H1 (cell line): ENCODE measurements around the gene AADAC. TPM values are rescaled to one million over a fixed set of nuclear protein-coding genes. Genes with fewer than 3 reads are reported as not detected.

Source experiments
- CTCF ChIA-PET: fragments of 300-600 bp; sonication (Branson Sonifier 250); formaldehyde crosslinking; loops from one replicate; lab custom pipeline; 2021; ENCODE audit not compliant: partially characterized antibody; lab: Charles Lee
- POLR2A ChIA-PET: fragments of 300-600 bp; sonication (Branson Sonifier 250); formaldehyde crosslinking; loops from one replicate; lab custom pipeline; 2021; ENCODE audit warnings: inconsistent platforms; ENCODE audit not compliant: partially characterized antibody; lab: Charles Lee
- DNase-seq, 2 experiments: peaks; one replicate each; pipeline versions ENCODE4 v3.0.0 to v3.0.0-alpha.2; 2010 to 2022; ENCODE audit warnings: low spot score in 2 of 2, low read depth in 1 of 2, mixed read lengths in 1 of 2
- FAIRE-seq: peaks from 2 replicates; lab custom pipeline; 2011; peaks lifted over from hg19 to GRCh38; lab: Jason Lieb, UNC
- H2AFZ ChIP-seq: 2 replicates; pipeline ENCODE4 v1.8.1; 2012; ENCODE audit warnings: low read length, inconsistent platforms
- H2AK5ac ChIP-seq: 2 replicates; pipeline ENCODE4 v1.6.1; 2013; ENCODE audit warnings: low read depth, low read length
- H2BK120ac ChIP-seq: replicated peaks from 2 replicates; pipeline ENCODE3; 2013; ENCODE audit warnings: low read depth, low read length, inconsistent platforms
- H2BK12ac ChIP-seq: 2 replicates; pipeline ENCODE4 v1.6.1; 2013; ENCODE audit warnings: low read depth, low read length
- H2BK15ac ChIP-seq: 2 replicates; pipeline ENCODE4 v1.6.1; 2013; ENCODE audit warnings: low read length
- H2BK20ac ChIP-seq: 2 replicates; pipeline ENCODE4 v1.6.1; 2013; ENCODE audit warnings: low read length
- H2BK5ac ChIP-seq: 2 replicates; pipeline ENCODE4 v1.6.1; 2013; ENCODE audit warnings: low read depth, low read length
- H3K14ac ChIP-seq: 2 replicates; pipeline ENCODE4 v1.6.1; 2013; ENCODE audit warnings: inconsistent platforms; ENCODE audit not compliant: insufficient read length
- H3K18ac ChIP-seq: 2 replicates; pipeline ENCODE4 v1.6.1; 2013; ENCODE audit warnings: low read length; ENCODE audit errors: extremely low read depth
- H3K23ac ChIP-seq: 2 replicates; pipeline ENCODE4 v1.6.1; 2013; ENCODE audit warnings: inconsistent platforms; ENCODE audit not compliant: insufficient read length
- H3K23me2 ChIP-seq: 2 replicates; pipeline ENCODE4 v1.6.1; 2013; ENCODE audit warnings: low read depth, low read length
- H3K27ac ChIP-seq: 2 replicates; pipeline ENCODE4 v1.6.1; 2011; ENCODE audit warnings: low read depth, low read length, inconsistent platforms
- H3K27me3 ChIP-seq, 4 experiments: replicated peaks in 1 of 4; 1 replicate in 1 of 4; 2 replicates in 3 of 4; pipeline versions ENCODE4 v1.6.1 to v1.8.1; 2011 to 2013; ENCODE audit warnings: low read length in 3 of 4, mild to moderate bottlenecking in 3 of 4, inconsistent platforms in 2 of 4, mixed read lengths in 2 of 4, moderate library complexity in 1 of 4; ENCODE audit not compliant: control insufficient read depth in 3 of 4, insufficient read depth in 3 of 4; ENCODE audit errors: extremely low read depth in 1 of 4
- H3K36me3 ChIP-seq, 4 experiments: 2 replicates each; pipeline versions ENCODE4 v1.6.1 to v1.8.1; 2011 to 2013; ENCODE audit warnings: mild to moderate bottlenecking in 4 of 4, low read length in 3 of 4, moderate library complexity in 2 of 4, control low read depth in 1 of 4, inconsistent platforms in 1 of 4; ENCODE audit not compliant: insufficient read depth in 4 of 4, control insufficient read depth in 2 of 4
- H3K4ac ChIP-seq: replicated peaks from 2 replicates; pipeline ENCODE3; 2013; ENCODE audit warnings: low read length, low read depth, mixed read lengths, inconsistent platforms; ENCODE audit not compliant: insufficient read length
- H3K4me1 ChIP-seq, 4 experiments: replicated peaks in 1 of 4; 1 replicate in 1 of 4; 2 replicates in 3 of 4; pipeline versions ENCODE4 v1.6.1 to v1.8.1; 2011 to 2013; ENCODE audit warnings: low read length in 3 of 4, inconsistent platforms in 2 of 4, mixed read lengths in 1 of 4; ENCODE audit not compliant: insufficient read depth in 4 of 4, control insufficient read depth in 3 of 4
- H3K4me2 ChIP-seq, 2 experiments: 2 replicates each; pipeline versions ENCODE4 v1.6.1 to v1.8.1; 2011 to 2013; ENCODE audit warnings: low read depth in 2 of 2, low read length in 2 of 2, control low read depth in 1 of 2, inconsistent platforms in 1 of 2, mild to moderate bottlenecking in 1 of 2; ENCODE audit not compliant: insufficient read depth in 1 of 2
- H3K4me3 ChIP-seq, 4 experiments: fragments of 200-600, 300-600 bp in 1 of 4; sonication (generic), shearing (Covaris generic), sonication (Bioruptor Twin) in 1 of 4; 2 replicates each; pipeline versions ENCODE4 v1.5.1 to v1.8.1; 2011 to 2016; ENCODE audit warnings: low read length in 4 of 4, low read depth in 3 of 4, control low read depth in 2 of 4, inconsistent platforms in 2 of 4, mild to moderate bottlenecking in 2 of 4, mixed read lengths in 1 of 4, moderate library complexity in 1 of 4; ENCODE audit not compliant: insufficient read depth in 2 of 4; ENCODE audit errors: extremely low read depth in 1 of 4
- H3K56ac ChIP-seq: replicated peaks from 2 replicates; pipeline ENCODE3; 2013; ENCODE audit warnings: low read depth, mild to moderate bottlenecking, mixed read lengths, low read length, inconsistent platforms; ENCODE audit not compliant: insufficient read length
- H3K79me1 ChIP-seq: 2 replicates; pipeline ENCODE4 v1.6.1; 2013; ENCODE audit warnings: low read depth, low read length, control low read depth
- H3K79me2 ChIP-seq, 2 experiments: 2 replicates each; pipeline versions ENCODE4 v1.6.1 to v1.8.1; 2012 to 2013; ENCODE audit warnings: low read length in 2 of 2, mild to moderate bottlenecking in 2 of 2, inconsistent platforms in 1 of 2; ENCODE audit not compliant: insufficient read depth in 2 of 2, control insufficient read depth in 1 of 2
- H3K9ac ChIP-seq, 4 experiments: replicated peaks in 1 of 4; 1 replicate in 1 of 4; 2 replicates in 3 of 4; pipeline versions ENCODE4 v1.6.1 to v1.8.1; 2011 to 2013; ENCODE audit warnings: low read depth in 3 of 4, low read length in 3 of 4, control low read depth in 2 of 4, mild to moderate bottlenecking in 2 of 4, moderate library complexity in 2 of 4, inconsistent platforms in 1 of 4; ENCODE audit errors: extremely low read depth in 1 of 4
- H3K9me3 ChIP-seq, 2 experiments: 2 replicates each; pipeline versions ENCODE4 v1.6.1 to v1.8.1; 2012 to 2013; ENCODE audit warnings: mild to moderate bottlenecking in 2 of 2, moderate library complexity in 2 of 2, control low read depth in 1 of 2, inconsistent platforms in 1 of 2, low read depth in 1 of 2, low read length in 1 of 2, mixed read lengths in 1 of 2; ENCODE audit not compliant: insufficient read depth in 2 of 2
- H4K20me1 ChIP-seq, 2 experiments: replicated peaks in 1 of 2; 2 replicates each; pipeline versions ENCODE3 to v1.8.1; 2011 to 2013; ENCODE audit warnings: inconsistent platforms in 2 of 2, low read length in 2 of 2, mild to moderate bottlenecking in 1 of 2; ENCODE audit not compliant: insufficient read depth in 2 of 2, control insufficient read depth in 1 of 2
- H4K5ac ChIP-seq: 2 replicates; pipeline ENCODE4 v1.6.1; 2013; ENCODE audit warnings: low read length, low read depth, mixed read lengths, inconsistent platforms; ENCODE audit not compliant: insufficient read length
- H4K8ac ChIP-seq: 2 replicates; pipeline ENCODE4 v1.8.0; 2013; ENCODE audit warnings: mild to moderate bottlenecking, moderate library complexity, low read length, inconsistent platforms; ENCODE audit not compliant: insufficient read depth; ENCODE audit errors: extremely low read depth
- H4K91ac ChIP-seq: replicated peaks from 2 replicates; pipeline ENCODE3; 2013; ENCODE audit warnings: low read length, mixed read lengths, inconsistent platforms; ENCODE audit not compliant: insufficient read length
- TCF12 ChIP-seq: IDR thresholded peaks from 2 replicates; pipeline ENCODE4 v1.6.1; 2011; ENCODE audit warnings: low read depth, mild to moderate bottlenecking, low read length
- WGBS, 2 experiments: shearing (Covaris generic) in 1 of 2; methylation state at CpG; one replicate each; pipeline versions ENCODE4 v1.1.6 to v1.1.7; 2013 to 2015; ENCODE audit warnings: low lambda C conversion rate in 2 of 2, mixed read lengths in 2 of 2, inconsistent platforms in 1 of 2, low coverage in 1 of 2, missing lambda C conversion rate in 1 of 2; ENCODE audit not compliant: insufficient replicate concordance in 2 of 2, insufficient coverage in 1 of 2, insufficient read length in 1 of 2; ENCODE audit errors: extremely low coverage in 1 of 2, missing lambda C conversion rate in 1 of 2; 5-methylcytosine and 5-hydroxymethylcytosine counted together
- polyA plus RNA-seq, 7 experiments: library from polyadenylated mRNA; depleted of rRNA in 3 of 7; stranded (reverse) in 5 of 7; unstranded in 2 of 7; fragments of >200 nt in 5 of 7; fragments of 200-250 nt in 2 of 7; gene quantifications; 1 replicate in 5 of 7; 2 replicates in 1 of 7; 4 replicates in 1 of 7; pipeline versions ENCODE4 v1.2.1 to v1.2.3, GENCODE V29; 2011 to 2013; ENCODE audit warnings: missing spikeins in 2 of 7, mixed read lengths in 2 of 7
- total RNA-seq: library from RNA; stranded (reverse); fragmentation: NEBNext Ultra II Directional; extraction: Animal tissue kit (Norgen Biotek cat#: 25700); gene quantifications from 2 replicates; pipeline ENCODE4 v1.2.1, GENCODE V29; 2021

AADAC gene
- total and polyA plus RNA-seq, 2 of the 8 experiments (the other 6 are each of a cell fraction or from before 2014, with no cell fraction given), result not detected

GRCh38 chr3:151843275-151843674 is 29.4 kb downstream of the AADAC start:
- no peak overlapping the region for H2BK15ac ChIP-seq
- H3K23me2 ChIP-seq, result no peaks in the 10 kb centered on the region
- no peak overlapping the region for H3K4ac ChIP-seq
- no peaks in the 10 kb centered on the region for H3K4me1 ChIP-seq
- no peak overlapping the region for H2AK5ac ChIP-seq
- CTCF ChIA-PET, result interaction anchor here (0.6 kb wide), 1 partner anchor 403 kb away, joined by 3 read pairs; no protein-coding TSS in a partner anchor
- H3K79me1 ChIP-seq, result no peaks in the 10 kb centered on the region
- no peak for FAIRE-seq
- H2BK5ac ChIP-seq, result no peak overlapping the region
- POLR2A ChIA-PET, result no interaction called here
- H4K5ac ChIP-seq, result no peak overlapping the region
- H3K36me3 ChIP-seq, result no peaks in the 10 kb centered on the region
- DNase-seq, result no peak
- no peak overlapping the region for H2BK120ac ChIP-seq
- no peak overlapping the region for H3K56ac ChIP-seq
- no peak overlapping the region for H3K27ac ChIP-seq
- peak overlapping the region; percentile 33; the same call in 1 of the 2 replicates for H2AFZ ChIP-seq
- H3K27me3 ChIP-seq, result peaks cover 0 to 1% (median 0%) of the 10 kb centered on the region in 4 experiments; a peak in 1 of 7 replicates
- H3K79me2 ChIP-seq, result no peaks in the 10 kb centered on the region
- 78% methylated on average over 1 of the region's 1 CpG; no CpG with 5 or more reads in 1 of the 2 experiments for WGBS, 2 experiments
- no peaks in the 10 kb centered on the region for H3K9me3 ChIP-seq
- H4K8ac ChIP-seq, result no peak overlapping the region
- H4K91ac ChIP-seq, result no peak overlapping the region
- no peak overlapping the region for H3K23ac ChIP-seq
- no peak overlapping the region for H3K14ac ChIP-seq
- no peaks in the 10 kb centered on the region for H4K20me1 ChIP-seq
- H3K4me3 ChIP-seq, result no peak overlapping the region
- no peak overlapping the region for H3K9ac ChIP-seq
- H2BK20ac ChIP-seq, result no peak overlapping the region
- H2BK12ac ChIP-seq, result no peak overlapping the region
- no peak overlapping the region for H3K18ac ChIP-seq
- no peak overlapping the region for H3K4me2 ChIP-seq
- TF ChIP-seq TCF12, result no peak
